Measurements from ENCODE around the gene GMPPB. TPM values are rescaled to one million over a fixed set of nuclear protein-coding genes. Genes with fewer than 3 reads are reported as not detected.

GMPPB gene
- polyA plus RNA-seq, 5 donors, result 9.2 to 21.5 (median 12.3) TPM

- no peak for DNase-seq
Observed at GRCh38 chr3:49733551-49733950, 9.8 kb upstream of the GMPPB start.

DNA sequence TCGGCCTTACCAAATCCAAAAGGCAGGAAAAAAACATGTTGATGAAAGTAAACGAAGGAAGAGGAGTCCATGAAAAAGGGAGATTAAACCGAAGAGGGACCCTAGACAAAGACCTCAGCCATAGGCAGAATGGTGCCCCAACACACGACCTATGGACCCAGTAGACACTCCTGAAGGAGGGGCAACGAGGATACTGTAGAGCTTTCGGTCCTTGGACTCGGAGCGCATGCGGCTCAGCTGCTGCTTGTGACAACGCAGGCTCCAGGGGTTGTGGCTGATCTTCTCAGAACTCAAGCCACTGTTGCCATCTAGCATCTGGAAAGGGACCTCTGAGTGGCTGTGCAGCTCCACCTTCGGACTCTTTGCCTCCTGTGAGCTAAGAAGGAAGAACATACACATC lies 8.8 kb upstream of the GMPPB start:
- no peak for DNase-seq

GRCh38 chr3:49729966-49730609 lies 6.3 kb upstream of the GMPPB start:
- no peak for DNase-seq

DNA sequence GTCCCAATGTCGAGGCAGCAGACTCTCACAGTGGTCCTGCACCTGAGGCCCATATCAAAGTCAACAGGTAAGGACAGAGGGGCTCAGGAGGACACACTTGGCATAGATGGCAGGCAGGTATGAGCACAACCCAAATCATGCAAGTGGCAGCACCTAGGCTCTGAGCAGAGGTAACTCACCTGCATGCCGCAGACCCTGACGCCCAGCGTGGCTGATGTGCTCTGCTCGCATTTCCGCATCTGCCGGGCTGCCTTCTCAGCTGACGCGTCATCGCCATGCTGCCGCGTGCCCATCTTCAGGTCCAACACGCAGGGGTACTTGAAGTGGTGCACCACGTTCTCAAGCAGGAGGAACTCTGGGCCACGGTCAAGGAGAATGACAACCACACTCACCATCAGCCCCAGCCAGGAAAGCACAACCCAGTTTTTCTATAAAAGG lies 4.2 kb upstream of the GMPPB start:
- DNase-seq, result no peak

DNA sequence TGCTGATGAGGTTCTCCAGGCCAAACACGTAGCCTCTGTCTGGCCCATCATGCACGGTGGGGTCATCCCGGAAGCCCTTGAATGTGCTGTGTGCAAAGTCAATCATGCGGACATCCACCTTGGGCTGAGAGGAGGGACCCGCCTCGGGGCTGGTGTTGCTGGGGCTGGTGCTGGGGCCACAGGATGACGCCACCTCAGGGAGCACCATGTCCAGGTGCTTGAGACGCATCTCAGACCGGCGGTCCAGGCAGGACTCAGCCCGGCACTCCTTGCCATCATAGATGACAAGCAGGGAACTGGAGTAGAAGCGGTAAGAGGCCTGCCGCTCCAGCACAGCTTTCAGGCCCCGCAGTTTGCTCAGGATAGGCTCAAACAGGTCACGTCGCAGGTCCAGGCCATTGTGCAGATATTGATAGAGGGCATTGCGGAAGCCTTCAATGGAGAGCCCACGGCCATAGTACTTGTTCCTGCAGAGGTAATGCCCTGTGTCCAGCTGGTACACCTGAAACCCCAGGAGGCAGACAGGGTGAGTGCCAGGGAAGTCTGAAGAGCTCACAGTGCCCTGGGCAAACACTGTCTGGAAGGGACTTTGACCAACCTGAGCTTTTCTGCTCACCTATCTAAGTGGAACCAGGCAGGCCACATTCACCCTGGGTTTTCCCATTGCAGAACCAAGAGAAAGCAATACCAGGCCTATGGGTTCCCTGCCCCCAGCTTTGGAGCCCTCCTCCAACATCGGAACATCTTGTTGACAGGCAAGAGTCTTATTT lies 3.6 kb upstream of the GMPPB start:
- DNase-seq, result no peak

DNA sequence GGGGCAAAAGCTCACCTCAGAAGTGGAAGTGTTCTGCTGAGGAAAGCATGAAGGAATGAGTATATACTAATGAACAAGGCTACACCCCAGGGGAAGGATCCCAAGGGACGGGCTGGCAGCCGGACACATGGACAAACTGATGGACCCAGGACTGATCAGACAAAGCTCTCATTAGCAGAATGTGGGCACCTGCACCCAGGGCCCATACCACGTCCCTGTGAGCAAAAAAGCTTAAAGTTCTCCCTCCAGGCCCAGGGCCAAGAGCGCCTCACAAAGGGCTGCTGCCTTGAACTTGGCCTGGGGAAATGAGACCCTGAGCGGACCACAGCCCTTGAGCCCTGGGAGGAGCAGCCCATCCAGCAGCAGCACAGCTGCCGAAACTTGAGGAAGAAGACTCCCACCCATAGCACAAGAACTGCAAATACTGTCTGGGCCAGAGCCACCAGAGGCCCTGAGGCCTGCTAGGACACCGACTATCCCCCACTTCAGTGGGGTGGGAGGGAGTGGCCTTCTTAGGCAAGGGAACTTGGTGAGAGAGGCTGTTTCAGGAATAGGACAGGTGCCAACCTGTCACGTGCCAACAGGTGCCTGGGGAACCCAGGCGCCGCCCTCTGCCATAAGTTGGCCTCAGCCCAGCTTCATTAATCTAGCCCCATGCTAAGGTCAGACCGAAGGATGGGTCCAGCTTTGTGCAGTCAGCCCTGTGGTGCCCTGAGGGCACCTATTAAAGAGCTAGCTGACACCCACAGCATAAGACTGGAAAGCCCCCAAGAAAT lies 2.3 kb upstream of the GMPPB start:
- no peak for DNase-seq

DNA sequence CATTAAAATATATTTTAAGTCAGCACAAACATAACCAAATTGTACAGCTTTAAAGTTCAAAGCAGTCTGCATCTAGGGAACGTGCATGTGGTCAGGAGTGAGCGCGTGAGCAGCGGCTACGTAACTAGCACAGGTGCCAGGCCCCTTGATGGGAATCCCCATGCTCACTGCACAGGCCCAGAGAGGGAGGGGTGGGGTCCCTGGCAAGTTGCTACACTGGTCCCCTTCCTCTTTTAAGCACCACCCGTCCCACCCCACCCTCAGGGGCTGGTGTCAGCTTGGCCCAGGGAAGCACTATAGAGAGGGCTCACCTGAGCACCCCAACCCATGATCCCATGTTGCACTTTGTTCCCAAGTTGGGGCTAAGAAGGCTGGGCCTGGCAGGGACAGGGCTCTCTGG lies 835 bp upstream of the GMPPB start:
- DNase-seq, result no peak

- DNase-seq, result peak; percentile 23
Observed at GRCh38 chr3:49723296-49723627, 489 bp downstream of the GMPPB start.

GRCh38 chr3:49722896-49723295 lies 855 bp downstream of the GMPPB start:
- no peak for DNase-seq

DNA sequence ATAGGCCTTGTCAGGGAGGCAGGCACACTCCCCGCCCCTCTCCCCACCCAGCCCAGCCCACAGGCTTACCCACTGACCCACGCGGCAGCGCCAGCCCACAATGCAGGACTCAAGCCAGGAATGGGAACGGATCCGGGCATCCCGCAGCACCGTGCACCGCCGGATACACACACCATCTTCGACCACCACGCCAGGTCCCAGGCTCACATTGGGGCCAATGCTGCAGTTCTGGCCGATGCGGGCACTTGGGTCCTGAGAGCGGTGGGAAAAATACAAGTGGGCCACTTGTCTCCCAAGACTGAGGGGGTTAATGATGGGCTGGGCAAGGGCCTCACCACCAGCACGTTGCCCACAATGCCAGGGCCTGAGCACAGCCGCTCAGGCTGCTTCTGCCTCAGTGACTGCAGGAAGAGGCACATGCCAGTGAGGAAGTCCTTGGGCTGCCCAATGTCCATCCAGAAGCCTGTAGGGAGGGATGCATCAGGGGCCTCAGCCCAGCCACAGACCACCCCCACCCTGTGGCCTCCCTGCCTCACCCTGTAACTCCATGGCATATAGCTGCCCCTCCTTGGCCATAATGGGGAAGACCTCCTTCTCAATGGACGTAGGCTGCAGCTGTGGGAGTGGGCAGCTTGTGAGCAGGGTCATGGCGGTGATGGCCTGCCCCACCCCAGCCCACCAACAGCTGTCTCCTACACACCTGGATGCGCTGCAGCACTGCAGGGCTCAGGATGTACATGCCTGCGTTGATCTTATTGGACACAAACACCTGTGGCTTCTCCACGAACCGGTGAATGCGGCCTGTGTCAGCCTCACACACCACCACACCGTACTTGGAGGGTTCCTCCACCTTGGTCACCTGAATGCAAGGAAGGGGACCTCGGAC lies 1.6 kb downstream of the GMPPB start:
- no peak for DNase-seq

DNA sequence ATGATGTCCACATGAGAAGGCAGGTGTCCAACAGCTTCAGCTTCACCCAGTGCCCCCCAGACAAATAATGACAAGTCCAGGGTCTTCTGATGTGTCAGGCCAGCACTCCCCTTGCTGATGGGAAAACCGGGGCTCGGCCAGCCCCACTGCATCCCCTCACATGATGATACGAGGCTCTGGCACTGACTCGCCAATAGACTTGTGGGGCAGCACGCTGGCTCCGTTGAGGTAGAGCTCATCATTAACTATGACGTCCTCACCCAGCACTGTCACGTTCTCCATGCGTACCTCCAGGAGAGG lies 2.2 kb downstream of the GMPPB start:
- no peak for DNase-seq

DNA sequence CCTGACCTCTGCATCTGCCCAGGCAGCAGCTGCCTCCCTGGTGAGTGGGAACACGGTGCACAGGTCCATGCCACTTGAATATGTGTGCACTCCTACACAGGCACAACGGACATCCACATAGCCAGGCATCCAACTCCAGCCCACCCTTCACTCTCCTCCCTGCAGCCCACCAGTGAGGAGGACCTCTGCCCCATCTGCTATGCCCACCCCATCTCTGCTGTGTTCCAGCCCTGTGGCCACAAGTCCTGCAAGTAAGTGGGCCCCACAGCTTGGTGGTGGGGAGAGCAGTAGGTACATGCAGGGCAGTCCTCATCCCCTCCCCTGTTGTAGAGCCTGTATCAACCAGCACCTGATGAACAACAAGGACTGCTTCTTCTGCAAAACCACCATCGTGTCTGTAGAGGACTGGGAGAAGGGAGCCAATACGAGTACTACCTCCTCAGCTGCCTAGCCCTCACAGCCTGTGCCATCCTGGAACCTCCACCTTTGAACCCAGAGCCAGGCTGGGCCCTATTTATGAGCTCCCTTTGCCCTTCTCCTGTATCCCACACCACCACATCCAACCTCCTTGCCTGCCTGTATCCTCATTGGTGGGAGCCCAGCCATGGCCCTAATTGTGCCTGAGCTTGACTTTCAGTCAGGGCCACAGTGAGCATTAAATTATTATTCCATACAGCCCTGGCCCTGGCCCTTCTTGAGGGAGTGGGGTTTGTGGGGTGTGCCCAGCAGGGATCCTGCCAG lies 2.7 kb downstream of the GMPPB start:
- no peak for DNase-seq

- DNase-seq, result peak; percentile 90
Observed at GRCh38 chr3:49719214-49719884, 4.4 kb downstream of the GMPPB start, which contains the start of gene AMIGO3. Gene AMIGO3 (minus strand): TSS chr3:49719684. CDS start chr3:49719465, 219 bp downstream.

DNA sequence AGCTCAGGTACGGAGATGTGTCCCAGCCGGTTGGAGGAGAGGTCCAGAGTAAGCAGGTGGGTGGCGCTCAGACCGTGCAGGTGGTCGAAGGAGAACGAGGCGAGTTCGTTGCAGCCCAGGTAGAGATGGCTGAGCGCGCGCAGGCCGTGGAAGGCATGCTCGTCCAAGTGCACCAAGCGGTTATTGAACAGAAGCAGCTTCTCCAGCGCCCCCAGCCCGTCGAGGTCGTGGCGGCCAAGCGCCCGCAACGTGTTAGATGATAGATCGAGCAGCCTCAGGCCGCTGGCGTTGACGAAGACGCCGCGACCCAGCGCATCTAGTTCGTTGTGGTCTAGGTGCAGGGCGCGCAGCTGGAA lies 4.9 kb downstream of the GMPPB start:
- no peak for DNase-seq

DNA sequence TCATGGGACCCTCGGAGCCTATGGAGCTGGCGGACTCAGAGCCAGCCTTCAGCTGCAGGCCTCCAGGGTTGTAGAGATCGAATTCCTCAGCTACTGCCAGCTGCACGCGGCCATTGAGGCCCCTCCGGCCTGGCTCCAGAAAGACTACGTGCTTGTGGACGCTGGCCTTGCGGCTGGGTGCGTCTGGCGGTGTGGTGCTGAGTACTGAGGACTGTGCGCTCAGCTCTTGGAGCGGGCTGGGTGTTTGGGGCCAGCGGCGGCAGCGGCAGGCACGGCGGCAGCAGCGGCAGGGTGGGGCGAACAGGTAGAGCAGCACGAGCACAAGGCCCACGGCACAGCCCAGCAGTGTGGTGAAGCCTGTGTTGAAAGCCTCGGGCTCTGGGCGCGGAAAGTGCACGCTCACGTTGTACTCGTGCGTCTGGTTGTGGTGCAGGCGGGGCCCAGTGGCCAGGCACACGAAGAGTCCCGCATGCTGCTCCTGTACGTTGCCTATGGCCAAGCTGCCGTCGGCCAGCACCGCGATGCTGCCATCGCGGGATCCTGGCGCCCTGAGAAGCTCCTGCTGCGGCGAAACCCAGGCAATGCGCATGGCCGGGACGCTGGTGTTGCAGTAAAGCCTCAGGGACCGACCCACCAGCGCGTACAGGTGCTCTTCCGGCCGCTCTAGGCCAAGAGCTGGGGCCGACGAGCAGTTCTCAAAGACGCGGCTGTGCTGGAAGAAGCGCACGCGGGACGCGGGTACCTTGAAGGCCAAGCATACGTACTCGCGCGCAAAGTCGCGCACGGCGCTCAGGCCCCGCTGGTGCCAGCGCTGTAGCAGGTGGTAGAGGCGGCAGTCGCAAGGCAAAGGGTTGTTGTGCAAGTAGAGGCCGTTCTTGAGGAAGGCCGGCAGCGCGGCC lies 5.5 kb downstream of the GMPPB start:
- no peak for DNase-seq

- no peak for DNase-seq
Observed at GRCh38 chr3:49717211-49717958, 6.4 kb downstream of the GMPPB start.

DNA sequence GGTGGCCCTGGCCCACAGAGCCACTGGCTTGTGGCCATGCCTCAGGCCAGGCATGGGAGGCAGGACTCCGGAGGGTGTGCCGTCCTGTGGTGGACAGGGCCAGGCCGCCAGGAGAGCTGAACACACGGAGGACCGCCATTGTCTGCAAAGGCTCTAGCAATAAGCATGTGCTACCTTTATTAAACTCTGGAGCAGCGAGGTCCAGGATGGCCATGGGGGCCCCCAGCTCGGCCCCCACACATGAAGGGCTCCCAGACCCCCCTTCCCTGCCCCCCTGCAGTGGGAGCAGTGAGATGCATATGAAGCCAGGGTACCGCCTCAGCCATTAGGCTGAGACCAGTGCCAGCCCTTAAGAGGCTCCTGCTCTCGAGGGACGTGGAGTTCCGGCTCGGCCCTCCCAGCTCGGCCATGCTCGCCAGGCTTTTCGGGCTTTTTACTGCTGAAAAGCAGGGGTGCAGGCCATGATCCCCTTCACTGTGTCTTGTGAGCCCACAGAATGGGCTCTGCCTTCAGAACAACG lies 7.0 kb downstream of the GMPPB start:
- no peak for DNase-seq

DNA sequence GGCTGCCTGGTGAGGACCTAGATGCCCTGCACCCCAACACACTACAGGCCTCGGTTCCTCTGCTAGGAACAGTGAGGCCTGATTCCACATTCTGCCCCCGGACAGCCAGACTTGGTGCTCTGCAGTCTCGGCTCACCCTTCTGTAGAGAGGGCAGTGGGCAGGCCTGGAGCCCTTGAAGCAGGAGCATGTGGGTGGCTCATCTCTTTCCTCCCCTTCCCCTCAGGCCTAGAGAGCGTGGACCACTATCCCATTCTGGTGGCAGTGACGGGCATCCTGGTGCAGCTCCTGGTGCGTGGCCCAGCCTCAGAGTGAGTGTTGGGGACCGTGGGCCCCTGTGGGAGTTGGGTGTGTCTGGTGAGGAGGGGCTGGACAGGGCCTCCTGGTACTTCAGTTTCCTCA lies 7.6 kb downstream of the GMPPB start:
- no peak for DNase-seq

Data from right lung (tissue), 5 donors.